Measurements from ENCODE around the gene CYB5RL.

CYB5RL gene

GRCh38 chr1:54199765-54200518 lies at the start of gene CYB5RL, which contains the start of gene MRPL37:
TSS of gene CYB5RL (minus strand) at chr1:54200030. CDS start at chr1:54195616, 4,414 bp downstream.
TSS of gene MRPL37 (plus strand) at chr1:54200167. CDS start at chr1:54200244, 77 bp downstream.
- Histone ChIP-seq H3K9me3 (ENCODE audit: insufficient read depth, low read length) (no peaks in the 10 kb centered on the region), H3K4me1 (ENCODE audit: insufficient read depth, insufficient read length) (peaks cover 2% of the 10 kb centered on the region), H3K4me3 (ENCODE audit: insufficient read length, low read depth) (peak within 1 kb of the TSS; percentile 99), H3K9ac (ENCODE audit: insufficient read length, low read depth) (peak within 1 kb of the TSS; percentile 99), H3K36me3 (ENCODE audit: insufficient read depth, insufficient read length, low read length) (peaks cover 56% of the 10 kb centered on the region), H3K27me3 (ENCODE audit: insufficient read depth, insufficient read length) (no peaks in the 10 kb centered on the region)
- no peak for TF ChIP-seq SUZ12 (IDR thresholded peaks at IDR 0.05; ENCODE audit: extremely low read depth, insufficient read depth, insufficient read length)
- TF ChIP-seq YY1 (IDR thresholded peaks at IDR 0.05; ENCODE audit: insufficient read depth, insufficient read length): peak; percentile 89
- DNase-seq (ENCODE audit: low read depth, low spot score): peak; percentile 99

- Histone ChIP-seq H3K27me3 (ENCODE audit: insufficient read depth, insufficient read length) (no peaks in the 10 kb centered on the region), H3K9me3 (ENCODE audit: insufficient read depth, low read length) (no peaks in the 10 kb centered on the region), H3K4me3 (ENCODE audit: insufficient read length, low read depth) (no peak overlapping the region), H3K9ac (ENCODE audit: insufficient read length, low read depth) (no peak overlapping the region), H3K36me3 (ENCODE audit: insufficient read depth, insufficient read length, low read length) (peaks cover 81% of the 10 kb centered on the region), H3K4me1 (ENCODE audit: insufficient read depth, insufficient read length) (peaks cover 33% of the 10 kb centered on the region)
- no peak for DNase-seq (ENCODE audit: low read depth, low spot score)
- TF ChIP-seq ZNF274 (IDR thresholded peaks at IDR 0.05; ENCODE audit: low read depth, low read length) (no peak), YY1 (IDR thresholded peaks at IDR 0.05; ENCODE audit: insufficient read depth, insufficient read length) (no peak), SUZ12 (IDR thresholded peaks at IDR 0.05; ENCODE audit: extremely low read depth, insufficient read depth, insufficient read length) (no peak)
Measured at GRCh38 chr1:54248966-54249365, 49.1 kb upstream of the CYB5RL start.

GRCh38 chr1:54247863-54248515 lies 48.2 kb upstream of the CYB5RL start:
- no peaks in the 10 kb centered on the region for H3K9me3 ChIP-seq (ENCODE audit: insufficient read depth, low read length)
- H3K4me3 ChIP-seq (ENCODE audit: insufficient read length, low read depth): no peak overlapping the region
- no peak for DNase-seq (ENCODE audit: low read depth, low spot score)
- peaks cover 27% of the 10 kb centered on the region for H3K4me1 ChIP-seq (ENCODE audit: insufficient read depth, insufficient read length)
- no peak for TF ChIP-seq SUZ12 (IDR thresholded peaks at IDR 0.05; ENCODE audit: extremely low read depth, insufficient read depth, insufficient read length)
- TF ChIP-seq ZNF274 (IDR thresholded peaks at IDR 0.05; ENCODE audit: low read depth, low read length): no peak
- TF ChIP-seq YY1 (IDR thresholded peaks at IDR 0.05; ENCODE audit: insufficient read depth, insufficient read length): no peak
- peaks cover 90% of the 10 kb centered on the region for H3K36me3 ChIP-seq (ENCODE audit: insufficient read depth, insufficient read length, low read length)
- no peak overlapping the region for H3K9ac ChIP-seq (ENCODE audit: insufficient read length, low read depth)
- no peaks in the 10 kb centered on the region for H3K27me3 ChIP-seq (ENCODE audit: insufficient read depth, insufficient read length)

GRCh38 chr1:54246116-54246721 lies 46.4 kb upstream of the CYB5RL start:
- H3K27me3 ChIP-seq (ENCODE audit: insufficient read depth, insufficient read length): no peaks in the 10 kb centered on the region
- peaks cover 91% of the 10 kb centered on the region for H3K36me3 ChIP-seq (ENCODE audit: insufficient read depth, insufficient read length, low read length)
- H3K9me3 ChIP-seq (ENCODE audit: insufficient read depth, low read length): no peaks in the 10 kb centered on the region
- no peak overlapping the region for H3K9ac ChIP-seq (ENCODE audit: insufficient read length, low read depth)
- no peak overlapping the region for H3K4me3 ChIP-seq (ENCODE audit: insufficient read length, low read depth)
- TF ChIP-seq SUZ12 (IDR thresholded peaks at IDR 0.05; ENCODE audit: extremely low read depth, insufficient read depth, insufficient read length): no peak
- TF ChIP-seq ZNF274 (IDR thresholded peaks at IDR 0.05; ENCODE audit: low read depth, low read length): no peak
- no peak for TF ChIP-seq YY1 (IDR thresholded peaks at IDR 0.05; ENCODE audit: insufficient read depth, insufficient read length)
- no peak for DNase-seq (ENCODE audit: low read depth, low spot score)
- peaks cover 24% of the 10 kb centered on the region for H3K4me1 ChIP-seq (ENCODE audit: insufficient read depth, insufficient read length)

GRCh38 chr1:54245501-54245900 lies 45.7 kb upstream of the CYB5RL start:
- no peak for DNase-seq (ENCODE audit: low read depth, low spot score)
- H3K9me3 ChIP-seq (ENCODE audit: insufficient read depth, low read length): no peaks in the 10 kb centered on the region
- no peaks in the 10 kb centered on the region for H3K27me3 ChIP-seq (ENCODE audit: insufficient read depth, insufficient read length)
- no peak overlapping the region for H3K4me3 ChIP-seq (ENCODE audit: insufficient read length, low read depth)
- TF ChIP-seq SUZ12 (IDR thresholded peaks at IDR 0.05; ENCODE audit: extremely low read depth, insufficient read depth, insufficient read length) (no peak), ZNF274 (IDR thresholded peaks at IDR 0.05; ENCODE audit: low read depth, low read length) (no peak), YY1 (IDR thresholded peaks at IDR 0.05; ENCODE audit: insufficient read depth, insufficient read length) (no peak)
- H3K4me1 ChIP-seq (ENCODE audit: insufficient read depth, insufficient read length): peaks cover 24% of the 10 kb centered on the region
- H3K36me3 ChIP-seq (ENCODE audit: insufficient read depth, insufficient read length, low read length): peaks cover 91% of the 10 kb centered on the region
- H3K9ac ChIP-seq (ENCODE audit: insufficient read length, low read depth): no peak overlapping the region

- DNase-seq (ENCODE audit: low read depth, low spot score): no peak
- Histone ChIP-seq H3K36me3 (ENCODE audit: insufficient read depth, insufficient read length, low read length) (peaks cover 88% of the 10 kb centered on the region), H3K9me3 (ENCODE audit: insufficient read depth, low read length) (no peaks in the 10 kb centered on the region), H3K4me3 (ENCODE audit: insufficient read length, low read depth) (no peak overlapping the region), H3K9ac (ENCODE audit: insufficient read length, low read depth) (no peak overlapping the region), H3K4me1 (ENCODE audit: insufficient read depth, insufficient read length) (peaks cover 21% of the 10 kb centered on the region), H3K27me3 (ENCODE audit: insufficient read depth, insufficient read length) (no peaks in the 10 kb centered on the region)
- TF ChIP-seq SUZ12 (IDR thresholded peaks at IDR 0.05; ENCODE audit: extremely low read depth, insufficient read depth, insufficient read length): no peak
- TF ChIP-seq ZNF274 (IDR thresholded peaks at IDR 0.05; ENCODE audit: low read depth, low read length): no peak
- TF ChIP-seq YY1 (IDR thresholded peaks at IDR 0.05; ENCODE audit: insufficient read depth, insufficient read length): no peak
Measured at GRCh38 chr1:54244655-54245054, 44.8 kb upstream of the CYB5RL start.

- H3K4me3 ChIP-seq (ENCODE audit: insufficient read length, low read depth): no peak overlapping the region
- H3K9me3 ChIP-seq (ENCODE audit: insufficient read depth, low read length): no peaks in the 10 kb centered on the region
- H3K4me1 ChIP-seq (ENCODE audit: insufficient read depth, insufficient read length): peaks cover 17% of the 10 kb centered on the region
- peaks cover 93% of the 10 kb centered on the region for H3K36me3 ChIP-seq (ENCODE audit: insufficient read depth, insufficient read length, low read length)
- H3K27me3 ChIP-seq (ENCODE audit: insufficient read depth, insufficient read length): no peaks in the 10 kb centered on the region
- TF ChIP-seq ZNF274 (IDR thresholded peaks at IDR 0.05; ENCODE audit: low read depth, low read length) (no peak), SUZ12 (IDR thresholded peaks at IDR 0.05; ENCODE audit: extremely low read depth, insufficient read depth, insufficient read length) (no peak), YY1 (IDR thresholded peaks at IDR 0.05; ENCODE audit: insufficient read depth, insufficient read length) (no peak)
- DNase-seq (ENCODE audit: low read depth, low spot score): no peak
- no peak overlapping the region for H3K9ac ChIP-seq (ENCODE audit: insufficient read length, low read depth)
Measured at GRCh38 chr1:54243022-54243421, 43.2 kb upstream of the CYB5RL start.

Data from NT2/D1 (cell line).